ENCODE data around the gene MICU1.

Gene MICU1

DNA sequence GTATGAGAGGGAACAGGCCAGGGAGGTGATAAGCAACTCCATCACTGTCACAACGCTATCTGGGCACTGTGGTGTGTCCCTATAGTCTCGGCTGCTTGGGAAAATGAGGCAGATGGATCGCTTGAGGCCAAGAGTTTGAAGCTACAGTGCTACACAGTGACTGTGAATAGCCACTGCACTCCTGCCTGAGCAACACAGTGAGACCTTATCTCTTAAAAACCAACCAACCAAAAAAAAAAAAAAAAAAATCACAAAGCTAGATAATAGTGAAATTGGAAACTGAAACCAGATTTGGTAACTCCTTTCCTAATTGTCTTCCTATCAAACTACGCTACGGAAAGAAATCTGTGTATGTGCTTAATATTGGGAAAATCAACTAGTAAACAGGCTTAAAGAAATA, 14.1 kb downstream of the MICU1 start:
- in situ Hi-C loops (cut with HindIII; ENCODE audit: low sequenced_read_pairs), result no loop called here
- no peak for TF ChIP-seq CTCF (IDR thresholded peaks at IDR 0.05; ENCODE audit: low read depth, low read length)
- no peak for DNase-seq (ENCODE audit: low read depth, low spot score)
- H3K4me3 ChIP-seq (ENCODE audit: low read depth, low read length), result no peak overlapping the region

- no peak overlapping the region for H3K4me3 ChIP-seq (ENCODE audit: low read depth, low read length)
- no peak for TF ChIP-seq CTCF (IDR thresholded peaks at IDR 0.05; ENCODE audit: low read depth, low read length)
- in situ Hi-C loops (cut with HindIII; ENCODE audit: low sequenced_read_pairs), result no loop called here
- no peak for DNase-seq (ENCODE audit: low read depth, low spot score)
These were observed 15.4 kb downstream of the MICU1 start for GRCh38 chr10:72610466-72610865.

GRCh38 chr10:72605122-72605521, 20.8 kb downstream of the MICU1 start:
- TF ChIP-seq CTCF (IDR thresholded peaks at IDR 0.05; ENCODE audit: low read depth, low read length), result no peak
- no peak overlapping the region for H3K4me3 ChIP-seq (ENCODE audit: low read depth, low read length)
- in situ Hi-C loops (cut with HindIII; ENCODE audit: low sequenced_read_pairs), result no loop called here
- DNase-seq (ENCODE audit: low read depth, low spot score), result no peak

- no peak for DNase-seq (ENCODE audit: low read depth, low spot score)
- TF ChIP-seq CTCF (IDR thresholded peaks at IDR 0.05; ENCODE audit: low read depth, low read length), result no peak
- in situ Hi-C loops (cut with HindIII; ENCODE audit: low sequenced_read_pairs), result no loop called here
- no peak overlapping the region for H3K4me3 ChIP-seq (ENCODE audit: low read depth, low read length)
These were observed 24.7 kb downstream of the MICU1 start for GRCh38 chr10:72601144-72601543.

- DNase-seq (ENCODE audit: low read depth, low spot score), result no peak
- TF ChIP-seq CTCF (IDR thresholded peaks at IDR 0.05; ENCODE audit: low read depth, low read length), result no peak
- H3K4me3 ChIP-seq (ENCODE audit: low read depth, low read length), result no peak overlapping the region
- in situ Hi-C loops (cut with HindIII; ENCODE audit: low sequenced_read_pairs), result no loop called here
These were observed 26.8 kb downstream of the MICU1 start for GRCh38 chr10:72598769-72599701.

- in situ Hi-C loops (cut with HindIII; ENCODE audit: low sequenced_read_pairs), result no loop called here
- no peak for TF ChIP-seq CTCF (IDR thresholded peaks at IDR 0.05; ENCODE audit: low read depth, low read length)
- peak; percentile 29 for DNase-seq (ENCODE audit: low read depth, low spot score)
These were observed 28.0 kb downstream of the MICU1 start for GRCh38 chr10:72597897-72598296.

More at GRCh38 chr10:72597897-72598296, 28.0 kb downstream of the MICU1 start:
- no peak overlapping the region for H3K4me3 ChIP-seq (ENCODE audit: low read depth, low read length)

Measured in astrocyte of the spinal cord (primary cell).